GM12864 (cell line): ENCODE data around the gene BMERB1.
"Not testable (repeated sequence)": the region's sequence is repeated elsewhere in the genome, so short reads cannot be mapped to it uniquely, and the experiment has no call there.

Source experiments
- DNase-seq: peaks from one replicate; pipeline ENCODE4 v3.0.0-alpha.2; 2011; ENCODE audit warnings: low read depth
- H3K4me3 ChIP-seq: 2 replicates; pipeline ENCODE4 v1.5.1; 2011; ENCODE audit warnings: mild to moderate bottlenecking, low read depth, low read length, control low read depth
- TF ChIP-seq, protein P1 (sequence below): IDR thresholded peaks from 2 replicates; pipeline ENCODE4 v1.5.1; 2011; ENCODE audit warnings: low read depth, mild to moderate bottlenecking, moderate library complexity, low read length, control low read depth, inconsistent platforms; ENCODE audit errors: missing control alignments

Gene BMERB1

DNA sequence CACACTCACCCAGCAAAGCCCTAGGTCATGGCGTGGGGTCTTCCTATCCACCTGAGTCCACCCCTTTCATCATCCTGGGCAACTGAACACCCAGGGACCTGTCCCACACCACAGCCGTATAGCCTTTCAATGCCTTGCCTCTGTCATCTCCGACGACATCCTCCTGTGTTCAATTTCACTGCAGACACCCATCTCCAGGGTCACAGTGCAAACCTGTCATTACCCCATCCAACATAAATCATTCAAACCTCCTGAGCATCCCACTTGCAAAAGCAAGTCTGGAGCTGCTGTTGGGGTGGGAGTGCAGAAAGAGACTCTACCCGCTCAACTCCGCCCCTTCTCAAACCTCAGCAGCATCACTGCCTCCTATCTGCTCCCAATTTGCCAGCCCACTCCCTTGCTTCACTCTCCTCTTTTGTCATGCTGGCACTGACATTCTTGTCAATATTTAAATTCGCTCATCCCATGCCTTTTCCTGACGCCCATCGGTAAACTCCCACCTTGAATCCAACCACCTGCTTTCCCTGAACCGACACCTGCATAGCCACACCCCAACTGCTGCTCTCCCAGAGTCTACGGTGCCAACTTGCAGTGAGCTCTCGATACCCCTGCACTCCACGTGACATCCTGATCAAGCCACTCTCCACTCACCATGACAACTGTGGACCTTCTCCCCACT lies 171.6 kb downstream of the BMERB1 start:
- TF ChIP-seq, protein P1, sequence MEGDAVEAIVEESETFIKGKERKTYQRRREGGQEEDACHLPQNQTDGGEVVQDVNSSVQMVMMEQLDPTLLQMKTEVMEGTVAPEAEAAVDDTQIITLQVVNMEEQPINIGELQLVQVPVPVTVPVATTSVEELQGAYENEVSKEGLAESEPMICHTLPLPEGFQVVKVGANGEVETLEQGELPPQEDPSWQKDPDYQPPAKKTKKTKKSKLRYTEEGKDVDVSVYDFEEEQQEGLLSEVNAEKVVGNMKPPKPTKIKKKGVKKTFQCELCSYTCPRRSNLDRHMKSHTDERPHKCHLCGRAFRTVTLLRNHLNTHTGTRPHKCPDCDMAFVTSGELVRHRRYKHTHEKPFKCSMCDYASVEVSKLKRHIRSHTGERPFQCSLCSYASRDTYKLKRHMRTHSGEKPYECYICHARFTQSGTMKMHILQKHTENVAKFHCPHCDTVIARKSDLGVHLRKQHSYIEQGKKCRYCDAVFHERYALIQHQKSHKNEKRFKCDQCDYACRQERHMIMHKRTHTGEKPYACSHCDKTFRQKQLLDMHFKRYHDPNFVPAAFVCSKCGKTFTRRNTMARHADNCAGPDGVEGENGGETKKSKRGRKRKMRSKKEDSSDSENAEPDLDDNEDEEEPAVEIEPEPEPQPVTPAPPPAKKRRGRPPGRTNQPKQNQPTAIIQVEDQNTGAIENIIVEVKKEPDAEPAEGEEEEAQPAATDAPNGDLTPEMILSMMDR: no peak
- no peak for DNase-seq
- no peak overlapping the region for H3K4me3 ChIP-seq

DNA sequence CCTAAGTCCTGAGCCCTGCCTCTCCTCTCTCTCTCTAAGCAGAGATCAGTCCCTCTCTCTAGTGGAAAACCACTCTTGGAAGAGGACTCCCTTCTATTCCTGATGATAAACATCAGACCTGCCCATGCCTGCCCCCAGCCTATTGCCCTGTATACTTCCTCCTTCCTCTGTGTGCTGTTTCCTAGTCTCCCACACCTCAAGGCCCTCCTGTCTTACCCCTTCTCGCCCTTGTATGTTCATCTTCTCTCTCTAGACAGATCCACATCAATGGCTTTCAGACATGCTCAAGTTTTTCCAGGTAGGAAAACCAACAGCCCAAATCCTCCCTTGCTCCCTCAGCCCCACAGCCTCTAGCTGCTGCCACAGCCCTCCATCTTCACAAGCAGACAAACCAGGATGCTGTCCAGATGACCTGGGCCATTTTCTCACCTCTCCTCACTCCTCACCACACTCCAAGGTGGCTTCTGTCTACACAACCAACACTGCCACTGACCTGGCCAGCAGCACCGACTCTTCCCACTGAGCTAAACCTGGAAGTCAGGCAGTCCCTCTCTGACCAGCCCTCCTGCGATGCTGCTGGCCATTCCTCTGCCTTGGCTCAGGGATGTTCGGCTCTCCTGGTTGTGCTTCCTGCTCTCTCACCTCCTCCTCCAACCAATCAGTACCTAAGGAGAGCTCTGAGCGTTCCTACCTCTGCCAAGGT lies 172.3 kb downstream of the BMERB1 start:
- TF ChIP-seq, protein P1: no peak
- no peak for DNase-seq
- H3K4me3 ChIP-seq: no peak overlapping the region

DNA sequence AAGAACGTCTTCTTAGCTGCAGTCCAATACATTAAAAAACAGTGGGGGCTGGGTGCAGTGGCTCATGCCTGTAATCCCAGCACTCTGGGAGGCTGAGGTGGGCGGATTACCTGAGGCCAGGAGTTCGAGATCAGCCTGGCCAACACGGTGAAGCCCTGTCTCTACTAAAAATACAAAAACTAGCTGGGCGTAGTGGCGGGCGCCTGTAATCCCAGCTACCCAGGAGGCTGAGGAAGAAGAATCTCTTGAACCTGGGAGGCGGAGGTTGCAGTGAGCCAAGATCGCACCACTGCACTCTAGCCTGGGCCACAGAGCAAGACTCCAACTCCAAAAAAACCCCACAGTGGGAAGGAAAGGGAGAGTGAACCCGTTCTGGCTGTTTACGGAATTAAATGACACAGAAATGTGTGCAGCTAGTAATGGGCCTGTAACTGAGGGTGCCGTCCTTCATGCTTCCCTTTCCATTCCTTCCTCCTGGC lies 172.9 kb downstream of the BMERB1 start:
- DNase-seq, H3K4me3 ChIP-seq: not testable (repeated sequence)

DNA sequence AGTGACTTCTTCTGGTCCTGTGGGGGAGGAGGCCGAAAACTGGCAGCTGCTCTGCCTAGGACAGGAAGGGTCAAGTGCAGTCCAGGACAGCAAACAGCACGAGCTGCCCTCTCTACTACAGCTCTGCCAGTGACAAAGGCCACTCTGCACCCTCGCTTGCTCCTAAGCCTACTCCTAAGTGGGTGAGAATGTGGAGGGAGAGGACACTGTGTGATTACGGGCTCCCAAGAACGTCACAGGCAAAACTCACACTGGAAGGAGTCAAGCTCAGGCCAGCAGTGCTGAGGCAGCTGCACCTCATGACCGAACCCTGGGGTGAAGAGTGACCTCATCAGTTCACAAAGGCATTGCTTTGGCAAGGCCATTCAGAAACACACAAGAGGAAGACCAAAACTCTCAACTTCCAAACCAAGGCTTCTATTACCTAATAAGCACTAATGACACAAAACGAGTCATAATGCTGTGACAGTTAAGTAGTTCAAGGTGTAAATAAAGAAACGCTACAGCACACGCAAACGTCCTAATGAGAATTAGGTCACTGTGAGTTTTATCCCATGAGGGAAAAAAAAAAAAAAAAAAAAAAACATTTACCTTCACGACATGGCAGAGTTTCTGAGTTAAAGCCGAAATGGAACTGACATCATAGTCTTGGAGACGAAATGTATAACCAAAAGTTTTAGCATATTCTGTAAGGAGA lies 173.5 kb downstream of the BMERB1 start:
- no peak overlapping the region for H3K4me3 ChIP-seq
- no peak for DNase-seq
- TF ChIP-seq, protein P1: no peak

DNA sequence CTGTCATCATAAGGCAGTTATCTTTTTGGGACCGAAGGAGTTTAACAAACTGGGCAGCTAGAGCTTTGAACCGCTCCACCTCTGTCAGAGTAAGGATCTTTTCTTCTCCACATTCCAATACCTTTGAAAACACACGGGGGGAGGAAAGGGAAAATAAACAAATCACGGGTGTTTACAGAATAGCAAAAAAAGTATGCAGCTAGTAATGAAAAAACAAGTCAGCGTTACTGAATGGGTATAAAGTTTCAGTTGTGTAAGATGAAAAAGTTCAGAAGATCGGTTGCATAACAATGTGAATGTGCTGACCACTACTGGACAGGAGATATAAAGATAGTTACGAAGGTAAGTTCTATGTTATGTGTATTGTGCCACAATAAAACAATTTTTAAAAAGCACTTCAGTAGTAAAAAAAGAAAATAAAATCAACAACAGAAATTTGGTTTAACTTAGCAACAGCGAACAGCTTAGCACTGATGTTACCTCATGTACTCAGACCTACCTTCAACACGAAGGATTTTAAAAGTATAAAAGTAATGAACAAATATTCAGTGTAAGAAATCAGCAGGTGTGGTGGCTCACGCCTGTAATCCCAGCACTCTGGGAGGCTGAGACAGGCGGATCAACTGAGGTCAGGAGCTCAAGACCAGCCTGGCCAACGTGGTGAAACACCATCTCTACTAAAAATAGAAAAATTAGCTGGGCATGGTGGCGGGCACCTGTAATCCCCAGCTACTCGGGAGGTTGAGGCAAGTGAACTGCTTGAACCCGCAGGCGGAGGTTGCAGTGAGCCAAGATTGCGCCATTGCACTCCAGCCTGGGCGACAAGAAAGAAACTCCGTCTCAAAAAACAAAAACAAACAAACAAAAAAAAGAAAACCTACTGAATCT lies 174.3 kb downstream of the BMERB1 start:
- no peak overlapping the region for H3K4me3 ChIP-seq
- no peak for DNase-seq
- TF ChIP-seq, protein P1: no peak

DNA sequence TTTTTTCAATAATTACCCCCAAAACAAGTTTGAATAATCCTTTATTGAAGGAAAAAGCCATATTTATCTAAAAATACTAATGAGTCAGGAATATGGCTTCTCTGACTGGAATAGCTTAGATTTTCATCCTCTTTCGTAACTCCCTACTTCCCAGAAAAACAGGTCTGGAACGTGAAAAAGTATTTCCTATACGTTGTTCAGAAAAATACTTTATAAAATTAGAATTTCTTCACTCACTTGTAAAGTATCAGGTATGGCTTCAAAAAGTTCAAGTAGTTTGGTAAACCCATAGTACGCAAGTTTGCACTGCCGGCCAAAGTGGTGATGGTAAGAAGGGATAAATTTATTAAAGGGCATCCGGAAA lies 174.9 kb downstream of the BMERB1 start:
- TF ChIP-seq, protein P1: no peak
- no peak overlapping the region for H3K4me3 ChIP-seq
- no peak for DNase-seq

DNA sequence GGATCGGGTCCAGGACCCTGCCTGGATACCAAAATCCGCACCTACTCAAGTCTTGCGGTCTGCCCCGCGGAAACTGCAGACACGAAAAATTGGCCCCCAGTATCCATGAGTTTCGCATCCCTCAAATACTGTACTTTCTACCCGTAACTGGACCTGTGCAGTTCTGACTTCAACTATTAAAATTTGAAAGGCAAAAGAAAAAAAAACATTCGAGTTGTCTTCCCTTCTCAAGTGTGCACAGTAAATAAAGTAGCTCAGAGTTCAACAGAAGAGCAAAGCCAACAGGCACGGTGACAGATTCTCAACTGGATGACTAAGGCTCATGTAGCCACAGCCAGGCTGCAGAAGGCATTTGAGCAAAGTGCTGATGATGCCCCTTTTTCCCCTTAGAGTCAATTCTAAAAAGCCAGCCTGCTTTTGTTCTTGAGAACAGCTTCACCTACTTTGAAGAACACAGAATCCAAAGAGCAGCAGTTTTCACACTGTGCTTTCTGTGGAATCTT lies 176.0 kb downstream of the BMERB1 start:
- H3K4me3 ChIP-seq: no peak overlapping the region
- TF ChIP-seq, protein P1: no peak
- no peak for DNase-seq
